Stimulated activated CD8-positive, alpha-beta memory T cell treated with anti-CD3 and anti-CD28 coated beads, Interleukin-12 subunit alpha, Interleukin-12 subunit beta, amount 100 ng/mL, for 4 hours (primary cell): Measurements from ENCODE around the gene DRD2.

Experiments used
- DNase-seq: peaks from one replicate; pipeline ENCODE4 v3.0.0-alpha.2; 2020; ENCODE audit warnings: low read depth

Gene DRD2

DNA sequence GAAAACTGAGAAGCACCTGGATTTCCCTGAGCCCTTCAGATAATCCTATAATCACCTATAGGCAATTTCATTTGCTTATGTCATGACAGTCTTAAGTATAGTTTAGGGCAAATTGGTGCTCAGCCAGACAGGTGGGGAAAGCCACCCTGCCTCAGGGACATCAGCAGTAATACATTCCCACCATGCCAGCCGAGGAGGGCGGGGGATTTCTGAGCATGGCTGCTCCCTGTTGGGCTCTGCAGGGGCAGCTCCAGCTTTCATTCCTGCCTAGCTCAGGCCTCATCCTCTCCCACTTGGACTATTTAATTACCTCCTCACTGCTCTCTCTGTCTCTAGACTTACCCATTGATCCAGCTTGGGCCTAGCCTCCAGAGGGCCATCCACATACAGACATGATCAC lies 9.0 kb upstream of the DRD2 start:
- DNase-seq = no peak

DNA sequence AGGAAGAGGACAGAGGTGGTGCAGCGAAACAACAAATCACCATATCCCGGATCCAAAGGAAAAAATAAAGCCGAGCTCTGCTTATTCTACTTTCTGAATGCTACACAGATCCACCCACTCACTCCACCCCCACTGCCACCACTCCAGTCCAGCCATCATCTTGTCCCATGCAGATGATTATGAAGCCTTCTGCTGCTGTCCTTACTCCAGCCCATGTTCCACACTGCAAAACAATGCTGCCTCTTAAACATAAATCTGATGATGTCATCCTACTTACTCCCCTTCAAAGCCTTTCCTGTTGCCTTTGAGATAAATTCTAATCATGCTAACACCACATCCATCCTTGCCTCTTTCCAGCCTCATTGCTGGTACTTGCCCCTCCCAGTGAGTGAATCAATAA lies 6.5 kb upstream of the DRD2 start:
- no peak for DNase-seq

DNA sequence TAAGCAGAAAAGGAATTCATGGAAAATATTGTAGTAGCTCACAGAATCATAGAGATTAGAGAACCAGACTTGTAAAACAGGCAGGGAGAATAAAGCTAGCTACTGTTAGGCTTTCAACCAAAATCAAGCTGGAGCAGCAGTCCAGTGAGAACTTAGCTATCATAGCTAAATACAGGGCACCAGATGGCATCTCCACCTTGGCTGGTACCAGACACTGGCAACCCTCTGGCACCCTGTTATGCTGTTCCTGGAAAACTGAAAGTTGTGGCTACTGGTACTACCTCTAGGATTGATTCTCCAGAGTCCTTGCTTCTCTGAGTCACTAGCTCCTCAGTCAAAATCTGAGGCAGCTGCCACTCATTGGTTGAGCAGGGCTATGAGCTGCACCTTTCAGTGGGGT lies 6.0 kb upstream of the DRD2 start:
- no peak for DNase-seq

DNA sequence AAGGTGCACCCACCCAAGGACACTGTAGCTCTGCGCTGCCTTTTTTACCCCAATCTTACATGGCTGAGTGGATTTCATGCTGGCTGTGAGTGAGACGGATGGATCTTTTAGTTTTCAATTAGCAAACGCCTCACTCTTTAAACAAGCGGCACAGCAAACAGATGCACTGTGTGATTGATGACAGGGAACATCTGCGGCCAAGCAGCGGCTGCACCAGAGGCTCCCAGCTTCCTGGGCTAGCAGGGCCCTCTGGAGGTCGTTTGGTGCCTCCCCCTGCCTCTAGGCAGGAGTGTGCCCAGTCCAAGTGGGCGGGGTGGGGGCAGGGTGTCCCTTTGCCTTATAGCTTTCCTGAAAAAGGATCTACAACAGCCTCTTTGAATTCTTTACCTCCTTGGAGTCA lies 2.1 kb upstream of the DRD2 start:
- DNase-seq = no peak

DNA sequence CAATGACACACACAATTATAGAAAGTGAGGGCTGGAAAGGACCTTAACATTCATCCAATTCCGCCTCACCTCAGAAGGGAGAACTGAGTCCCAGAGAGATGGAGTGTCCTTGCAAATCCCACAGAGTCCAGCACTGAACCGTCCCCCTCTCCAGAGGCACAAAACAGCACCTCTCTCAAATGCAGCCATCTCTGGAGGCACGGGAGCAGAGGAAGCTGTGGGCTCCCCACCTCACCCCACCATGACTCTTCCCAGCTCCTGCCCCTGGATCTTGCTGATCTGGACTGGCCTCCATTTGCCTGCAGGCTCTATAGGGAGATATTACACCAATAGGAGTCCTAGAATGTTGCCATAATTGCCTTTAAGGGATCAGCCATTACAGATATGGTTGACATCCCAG lies 1.4 kb upstream of the DRD2 start:
- DNase-seq = no peak

DNA sequence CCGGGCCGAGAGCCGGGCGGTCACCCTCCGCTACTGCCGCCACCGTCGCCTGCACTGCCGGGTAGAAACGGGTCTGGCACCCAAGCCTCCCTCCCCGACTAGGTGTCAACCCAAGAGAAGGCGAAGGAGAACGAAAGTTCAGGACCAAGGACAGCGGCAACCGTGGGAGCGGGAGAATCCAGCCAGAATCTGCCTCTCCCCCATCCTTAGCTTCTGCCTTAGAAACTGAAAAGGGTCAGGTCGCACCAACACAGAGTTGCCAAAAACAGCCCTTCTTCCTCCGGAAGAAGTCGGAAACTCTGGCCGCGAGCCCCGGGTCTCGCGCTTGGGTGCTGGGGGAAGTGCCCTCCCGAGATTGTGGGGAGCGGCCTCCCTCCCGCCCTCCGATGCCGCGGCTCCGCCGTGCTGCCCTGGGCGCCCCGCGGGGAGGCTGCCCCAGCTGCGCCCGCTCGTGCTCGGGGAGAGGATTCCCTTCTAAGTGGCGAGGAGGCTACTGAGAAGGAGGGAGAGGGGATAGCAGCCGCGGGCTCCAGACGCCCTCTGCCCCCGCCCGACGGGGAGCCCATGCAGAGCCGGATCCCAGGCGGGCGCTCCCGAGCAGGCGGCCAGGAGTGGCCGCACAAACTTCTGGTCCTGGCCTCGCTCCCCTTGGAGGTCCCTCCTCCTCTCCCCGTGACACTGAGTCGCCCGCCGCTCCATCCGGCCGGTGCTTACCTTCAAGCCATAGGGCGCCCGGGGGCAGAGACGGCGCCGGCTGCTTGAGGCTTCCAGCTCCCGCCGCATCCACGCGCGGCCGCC lies 637 bp downstream of the DRD2 start:
- DNase-seq = peak; percentile 1

DNA sequence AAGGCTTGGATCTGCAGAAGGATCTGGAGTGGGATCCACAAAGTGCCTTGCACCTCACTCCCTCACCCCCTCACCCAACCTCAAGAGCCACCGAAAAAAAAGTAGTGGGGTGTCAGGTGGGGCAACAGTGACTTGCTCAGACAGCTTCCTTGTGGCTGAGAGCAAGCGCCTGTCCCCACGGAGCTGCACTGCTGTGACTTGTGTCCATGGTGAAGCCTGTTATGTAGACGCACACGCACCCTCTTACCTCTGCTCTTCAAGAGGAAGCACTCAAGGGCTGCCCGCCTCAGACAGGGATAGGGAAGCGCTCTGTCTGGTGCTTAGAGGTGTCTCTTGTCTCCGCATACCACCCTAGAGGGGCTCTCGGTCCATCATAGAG lies 1.2 kb downstream of the DRD2 start:
- DNase-seq = no peak

DNA sequence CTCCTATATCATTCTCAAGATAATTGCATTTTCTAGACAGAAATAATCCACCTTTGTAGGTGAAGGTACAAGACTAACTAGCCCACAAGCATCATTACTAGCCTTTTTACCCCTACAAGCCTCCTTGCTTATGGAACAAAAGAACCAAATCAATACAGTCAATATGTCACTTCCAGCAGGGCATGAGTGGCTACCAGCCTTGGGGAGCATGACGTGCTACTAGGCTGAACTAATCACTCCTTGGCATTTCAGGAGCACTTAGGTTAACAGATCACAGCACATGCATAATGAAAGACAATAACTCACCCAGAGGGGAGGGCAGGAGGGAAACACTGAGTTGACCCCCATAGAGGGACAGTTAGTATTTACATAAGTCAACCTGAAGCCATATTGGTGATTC lies 2.7 kb downstream of the DRD2 start:
- no peak for DNase-seq

DNA sequence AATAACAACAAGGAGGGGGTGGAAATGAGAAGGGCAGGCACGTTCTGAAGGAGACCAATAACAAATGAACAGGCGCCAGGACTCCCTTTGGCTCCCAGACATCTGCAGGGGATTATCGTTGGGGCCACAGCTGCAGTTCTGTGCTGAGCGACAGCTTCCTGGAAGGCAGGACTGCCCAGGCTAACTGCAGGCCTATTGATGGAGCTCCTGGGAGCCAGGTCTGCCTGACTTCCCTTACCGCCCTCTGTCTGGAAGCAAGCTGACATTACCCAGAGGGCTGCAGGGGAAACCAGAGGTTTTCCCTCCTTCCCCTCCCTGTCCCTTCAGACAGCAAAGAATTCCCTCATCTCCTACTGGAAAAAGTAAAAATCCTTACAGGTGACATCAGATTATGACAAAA lies 5.0 kb downstream of the DRD2 start:
- no peak for DNase-seq

DNA sequence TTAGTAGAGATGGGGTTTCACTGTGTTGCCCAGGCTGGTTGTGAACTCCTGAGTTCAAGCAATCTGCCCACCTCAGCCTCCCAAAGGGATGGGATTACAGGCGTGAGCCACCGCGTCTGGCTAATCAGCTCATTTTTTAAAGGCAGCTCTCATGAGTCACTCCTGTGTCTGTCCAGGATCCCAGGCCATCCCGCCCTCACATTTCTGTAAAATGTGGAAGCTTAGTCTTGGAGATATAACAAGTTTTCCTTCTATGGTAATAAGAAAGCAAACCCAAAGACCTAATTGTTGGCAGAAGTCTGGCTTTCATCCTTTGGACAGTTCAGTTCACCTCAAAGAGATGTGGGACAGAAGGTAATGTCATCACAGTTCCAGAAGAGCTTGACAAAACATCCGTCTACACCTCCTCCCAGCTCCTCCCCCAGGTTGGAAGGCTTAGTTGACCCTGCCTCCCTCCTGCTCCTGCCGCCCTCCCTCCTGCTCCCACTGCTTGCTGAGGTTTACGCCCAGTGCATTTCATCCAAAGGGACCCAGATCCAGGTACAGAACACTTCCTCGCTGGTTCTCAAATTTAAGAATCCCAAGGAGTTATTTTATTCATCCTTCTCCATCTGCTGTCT lies 6.4 kb downstream of the DRD2 start:
- no peak for DNase-seq

DNA sequence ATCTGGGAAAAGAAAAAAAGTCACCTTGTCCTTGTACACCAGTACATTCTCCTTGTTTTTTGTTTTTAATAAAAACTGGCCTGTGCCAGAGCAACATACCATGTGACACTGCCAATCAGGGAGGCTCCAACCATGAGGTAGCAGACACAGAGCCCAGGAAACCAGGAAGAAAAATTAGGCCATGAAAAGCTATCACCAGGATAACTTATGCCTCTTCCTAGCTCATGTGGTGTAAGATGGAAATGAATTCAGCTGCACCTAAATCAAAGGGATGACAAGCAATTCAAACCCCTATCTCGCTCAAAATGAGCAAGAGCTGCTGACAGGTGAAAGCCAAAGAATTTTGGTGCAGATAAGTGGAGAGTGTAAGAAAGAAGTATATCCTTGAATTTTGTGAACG lies 7.7 kb downstream of the DRD2 start:
- DNase-seq = no peak

DNA sequence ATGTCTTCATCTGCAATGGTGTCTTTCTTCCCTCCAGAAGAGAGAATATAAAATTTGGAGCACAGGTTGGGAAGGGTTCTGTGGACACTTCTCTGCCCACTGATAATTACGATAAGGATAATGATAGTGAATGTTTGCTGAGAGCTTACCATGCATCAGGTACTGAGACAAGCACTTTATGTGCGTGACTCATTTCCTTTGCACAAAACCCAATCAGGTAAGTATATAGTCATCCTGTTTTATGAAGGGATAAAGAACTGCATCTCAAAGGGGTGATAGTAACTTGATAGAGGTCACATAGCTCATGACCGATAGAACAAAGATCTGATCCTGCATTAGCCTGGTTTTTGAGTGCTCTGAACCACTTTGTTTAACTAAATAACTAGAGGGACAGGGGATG lies 9.4 kb downstream of the DRD2 start:
- DNase-seq = no peak

DNA sequence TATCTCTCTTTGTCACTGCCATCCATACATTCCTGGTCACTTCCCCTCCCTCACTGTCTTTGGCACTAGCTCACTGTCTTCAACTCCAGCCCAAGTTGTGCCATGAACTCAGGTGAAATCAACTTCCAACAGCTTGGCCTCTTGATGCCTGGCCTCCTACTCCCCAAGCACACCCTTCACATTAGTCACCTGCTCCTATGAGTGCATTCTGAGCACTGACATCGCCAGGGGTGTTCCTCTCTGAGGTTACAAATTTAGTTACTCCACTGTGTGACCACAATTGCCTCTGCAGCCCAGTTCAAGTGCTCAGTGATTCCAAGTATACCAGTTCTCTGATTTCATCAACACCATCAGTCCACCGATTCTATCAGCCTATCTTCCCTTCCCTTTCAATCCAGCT lies 10.8 kb downstream of the DRD2 start:
- no peak for DNase-seq

DNA sequence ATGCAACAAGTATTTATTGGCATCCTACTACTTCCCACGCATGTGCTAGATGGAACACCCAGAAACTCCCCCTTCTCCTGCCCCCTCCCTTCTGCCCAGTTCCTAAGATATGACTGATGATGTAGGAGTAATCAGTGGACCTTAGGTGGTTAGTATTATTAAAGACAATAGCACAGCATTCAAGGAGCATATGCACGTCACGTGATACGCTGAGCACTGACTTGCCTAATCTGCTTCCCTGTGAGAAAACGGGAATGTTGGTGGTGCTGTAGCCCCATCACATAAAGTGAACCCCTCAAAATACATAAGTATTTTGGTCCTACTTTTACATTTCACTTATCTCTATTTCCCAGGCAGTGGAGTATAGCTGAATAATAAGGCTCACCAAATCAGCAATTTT lies 12.4 kb downstream of the DRD2 start:
- no peak for DNase-seq

DNA sequence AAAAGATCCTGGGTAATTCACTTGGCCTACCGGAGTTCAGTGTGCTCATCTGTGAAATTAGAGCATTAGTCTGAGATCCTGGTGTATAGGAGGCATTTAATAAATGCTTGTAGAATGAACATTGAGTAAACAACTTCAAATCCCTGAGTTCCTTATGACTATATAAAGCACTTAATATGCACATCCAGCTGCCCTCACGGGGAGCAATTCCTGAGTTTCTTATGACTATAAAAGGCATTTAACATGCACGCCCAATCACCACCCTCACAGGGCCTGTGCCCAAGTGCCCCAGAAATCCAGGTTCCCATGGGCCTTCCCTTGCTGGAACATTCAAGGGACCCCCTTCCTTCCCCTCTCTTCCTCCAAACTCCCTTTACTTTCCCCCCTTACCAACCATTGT lies 13.6 kb downstream of the DRD2 start:
- no peak for DNase-seq

DNA sequence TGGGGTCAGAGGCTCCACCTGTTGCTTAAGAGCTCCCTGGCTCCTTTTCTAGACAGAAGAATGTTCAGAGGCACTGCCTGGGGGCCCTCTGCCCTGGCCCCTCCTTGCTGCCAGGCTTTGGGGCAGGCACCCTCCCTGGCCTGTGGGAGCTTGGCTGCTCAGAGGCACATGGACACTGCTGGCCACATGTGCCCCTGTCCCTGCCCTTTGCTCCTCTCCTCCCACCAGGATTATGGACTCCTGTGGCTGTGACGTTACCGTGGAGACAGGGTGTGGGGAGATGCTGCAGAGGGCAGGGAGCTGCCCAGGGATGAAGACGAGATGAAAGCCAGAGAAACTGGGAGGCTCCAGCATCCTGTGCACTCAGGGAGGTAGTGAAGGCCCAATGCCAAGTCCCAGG lies 14.7 kb downstream of the DRD2 start:
- DNase-seq = no peak

DNA sequence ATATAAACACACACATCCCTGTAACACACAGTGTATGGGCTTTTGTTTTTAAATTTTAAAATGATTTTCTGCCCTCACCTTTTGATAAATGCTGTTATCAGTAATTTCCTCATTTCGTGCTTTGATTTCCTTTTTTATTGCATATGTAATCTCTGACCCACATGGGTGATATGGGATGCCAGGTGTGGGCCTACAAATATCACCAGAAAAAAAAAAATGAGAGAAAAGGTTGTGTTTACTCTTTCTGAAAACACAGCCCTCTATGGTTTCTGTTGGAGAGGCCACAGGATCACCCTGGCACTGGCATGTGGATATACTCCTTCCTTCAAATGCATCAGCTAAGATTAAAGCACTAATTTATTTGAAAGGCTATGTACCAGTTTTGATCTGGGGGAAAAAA lies 17.0 kb downstream of the DRD2 start:
- DNase-seq = no peak

DNA sequence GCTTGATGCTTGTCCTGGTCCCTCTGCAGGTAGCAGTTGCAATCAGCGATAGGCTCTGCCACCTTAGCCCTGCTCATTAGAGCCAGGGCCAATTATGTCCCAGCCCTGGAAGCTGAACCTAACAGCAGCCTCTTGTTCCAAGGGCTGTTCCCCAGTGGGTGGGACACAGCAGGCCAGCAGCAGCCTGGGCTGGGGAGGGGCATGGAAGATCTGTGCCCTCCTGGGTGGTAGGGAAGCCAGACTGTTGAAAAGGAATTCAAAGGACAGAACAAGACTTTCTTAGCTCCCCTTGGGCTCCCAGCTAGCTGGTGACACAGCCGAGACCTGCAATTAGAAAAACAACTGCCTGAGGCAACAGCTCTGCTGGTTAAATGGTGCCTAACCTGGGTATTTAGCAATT lies 17.4 kb downstream of the DRD2 start:
- no peak for DNase-seq

DNA sequence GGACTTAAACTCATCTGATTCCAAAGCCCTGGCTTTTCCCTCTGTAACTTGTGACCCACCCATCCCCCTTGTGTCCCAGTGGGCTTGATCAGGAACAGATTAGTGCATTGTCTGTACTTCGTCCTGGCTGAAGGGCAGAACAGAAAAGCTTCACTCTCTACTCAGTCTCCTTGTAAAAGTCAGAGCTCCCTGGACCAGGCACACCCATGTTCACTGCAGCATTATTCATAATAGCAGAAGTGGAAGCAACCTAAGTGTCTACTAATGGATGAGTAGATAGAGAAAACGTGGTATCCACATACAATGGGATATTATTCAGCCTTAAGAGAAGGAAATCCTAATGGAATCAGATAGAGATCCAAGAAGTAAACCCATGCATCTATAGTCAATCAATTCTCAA lies 20.7 kb downstream of the DRD2 start:
- no peak for DNase-seq

DNA sequence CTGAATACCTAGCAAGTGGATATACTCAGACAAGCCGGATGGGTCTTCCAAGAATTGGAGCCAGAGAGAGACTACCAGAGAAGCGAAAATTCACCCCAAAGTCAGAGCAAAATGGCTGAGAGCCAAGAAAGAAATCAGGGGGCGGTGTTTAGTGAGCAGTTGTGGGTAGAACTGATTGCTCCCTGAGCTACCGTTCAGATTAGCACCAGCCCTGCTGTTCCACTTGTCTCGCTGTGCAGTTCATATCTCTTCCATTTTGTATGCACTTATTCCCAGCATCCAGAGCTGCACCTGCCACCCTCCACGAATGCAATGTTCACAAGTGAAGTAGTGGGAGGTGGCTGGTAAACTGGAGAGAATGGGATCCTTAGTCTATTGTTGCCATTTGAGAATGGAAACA lies 25.5 kb downstream of the DRD2 start:
- no peak for DNase-seq

DNA sequence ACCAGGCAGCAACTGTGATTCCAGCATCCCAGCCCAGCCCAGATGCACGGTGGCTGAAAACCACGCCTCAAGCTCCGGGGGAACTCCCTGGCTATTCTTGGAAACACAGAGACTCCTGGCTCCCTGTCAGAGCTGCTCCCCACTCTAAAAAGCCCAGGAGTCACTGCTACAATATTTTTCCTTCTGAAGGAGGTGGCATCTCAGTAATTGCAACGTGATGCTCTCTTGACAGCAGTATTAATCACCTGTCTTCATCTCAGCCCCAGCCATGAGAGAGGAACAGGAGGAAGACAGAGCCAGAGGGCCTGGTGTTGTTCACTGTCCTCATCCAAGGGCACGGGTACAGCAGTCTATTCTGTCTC lies 26.9 kb downstream of the DRD2 start:
- no peak for DNase-seq

DNA sequence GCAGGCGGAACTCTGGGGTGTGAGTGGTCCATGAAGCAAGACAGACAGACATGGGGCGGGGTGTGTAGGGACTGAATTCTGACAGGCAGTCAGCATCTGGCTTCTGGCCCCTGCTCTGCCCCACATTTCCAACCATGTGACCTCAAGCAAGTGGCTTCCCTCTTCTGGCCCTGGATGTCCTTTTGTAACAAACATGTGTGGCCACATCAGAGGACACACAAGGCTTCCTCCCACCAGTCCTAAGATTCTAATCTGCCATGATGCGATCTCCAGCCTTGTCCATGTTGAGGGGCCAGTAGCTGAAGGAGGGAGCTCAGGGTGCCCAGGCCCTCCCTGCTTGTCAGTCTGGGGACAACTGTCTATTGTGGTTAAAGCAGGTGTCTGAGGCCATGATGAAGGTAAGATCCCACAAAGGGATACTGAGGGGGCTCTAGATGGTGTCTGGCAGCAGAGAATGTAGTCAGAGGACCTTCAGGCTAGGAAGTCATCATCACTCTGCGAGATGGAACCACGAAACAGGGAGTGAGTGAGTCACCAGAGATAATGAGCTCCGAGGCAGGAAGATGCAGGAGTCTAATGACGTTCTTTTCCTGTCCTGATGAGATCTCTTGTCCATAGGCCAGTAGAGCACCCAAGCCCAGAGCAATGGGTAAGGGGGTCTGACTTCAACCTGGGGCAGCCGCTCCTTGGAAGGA lies 27.4 kb downstream of the DRD2 start:
- DNase-seq = no peak

DNA sequence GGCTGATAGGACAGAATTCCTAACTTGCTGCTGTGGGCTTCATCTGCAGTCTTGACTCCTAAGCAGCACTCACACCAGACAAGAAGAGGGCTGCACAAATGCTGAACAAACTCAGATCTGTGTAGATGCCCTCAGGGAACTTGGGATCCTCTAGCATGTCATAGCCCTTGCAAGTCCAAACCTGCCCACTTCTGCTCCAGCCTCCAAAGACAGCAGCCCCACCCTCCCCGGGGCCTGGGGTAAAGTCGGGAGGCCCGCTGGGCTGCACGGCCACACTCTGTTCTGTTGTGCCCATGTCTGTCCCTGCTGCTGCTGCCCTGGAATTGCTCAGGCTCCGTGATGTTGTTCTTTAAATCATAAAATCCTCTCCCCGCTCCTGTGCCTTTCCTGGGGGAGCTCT lies 28.3 kb downstream of the DRD2 start:
- DNase-seq = no peak

DNA sequence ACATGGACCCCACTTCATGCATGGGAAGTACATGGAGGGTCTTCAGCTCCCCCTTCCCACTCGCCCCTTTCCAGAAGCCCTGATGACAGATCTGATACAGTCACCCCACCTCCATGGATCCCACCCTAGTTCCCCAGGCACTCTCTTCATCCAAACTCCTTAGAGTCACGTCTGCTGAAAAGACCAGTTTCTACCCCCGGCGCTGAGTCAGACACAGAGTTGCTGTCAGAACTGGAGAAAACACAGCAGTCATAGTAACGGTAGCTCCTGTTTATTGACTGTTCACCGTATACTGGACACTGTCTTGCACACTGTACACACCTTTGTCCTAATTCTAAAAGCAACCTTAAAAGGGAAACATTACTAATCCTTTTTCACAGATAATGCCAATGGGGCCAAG lies 29.1 kb downstream of the DRD2 start:
- DNase-seq = no peak
